IMR-90 (cell line): ENCODE measurements around the gene PRKCH. TPM values are rescaled to one million over a fixed set of nuclear protein-coding genes. Genes with fewer than 3 reads are reported as not detected.

Experiments used
- ATAC-seq: fragments of 200-7000 bp; cut with Tn5 transposase; 2 replicates; pipeline ENCODE4 v1.9.1; 2020; ENCODE audit warnings: low read depth, mild to moderate bottlenecking, moderate library complexity
- BruUV-seq: library from RNA; stranded (reverse); fragments of 400-500 nt; replicated peaks from 2 replicates; lab custom pipeline; 2021; lab: Mats Ljungman, UMichigan
- CTCF ChIA-PET: fragments of 300-600 bp; formaldehyde crosslinking; extraction: SDS; loops from one replicate; lab custom pipeline; 2021; ENCODE audit warnings: antibody characterized with exemption; lab: Yijun Ruan, JAX
- POLR2A ChIA-PET: fragments of 300-600 bp; sonication (Branson Sonifier 250); formaldehyde crosslinking; loops from one replicate; lab custom pipeline; 2022; ENCODE audit warnings: antibody characterized with exemption; ENCODE audit not compliant: unreplicated experiment; lab: Charles Lee
- DNase-seq: peaks from one replicate; pipeline ENCODE4 v3.0.0; 2013
- H2AFZ ChIP-seq: replicated peaks from 2 replicates; pipeline ENCODE3; 2013; ENCODE audit warnings: low read length, mild to moderate bottlenecking; ENCODE audit not compliant: poor library complexity
- H2AK5ac ChIP-seq: 2 replicates; pipeline ENCODE4 v1.6.1; 2013; ENCODE audit warnings: low read depth, low read length, inconsistent platforms
- H2AK9ac ChIP-seq: replicated peaks from 2 replicates; pipeline ENCODE3; 2013; ENCODE audit warnings: mild to moderate bottlenecking, low read depth, low read length, moderate library complexity; ENCODE audit not compliant: poor library complexity
- H2BK120ac ChIP-seq: 2 replicates; pipeline ENCODE4 v1.6.1; 2013; ENCODE audit warnings: low read depth, low read length, inconsistent platforms
- H2BK15ac ChIP-seq: 3 replicates; pipeline ENCODE4 v1.6.1; 2013; ENCODE audit warnings: low read depth, low read length, inconsistent platforms
- H2BK20ac ChIP-seq: 2 replicates; pipeline ENCODE4 v1.6.1; 2013; ENCODE audit warnings: low read depth, mild to moderate bottlenecking, inconsistent platforms, low read length, moderate library complexity
- H2BK5ac ChIP-seq: 2 replicates; pipeline ENCODE4 v1.6.1; 2013; ENCODE audit warnings: mild to moderate bottlenecking, low read depth, low read length, inconsistent platforms; ENCODE audit not compliant: poor library complexity, severe bottlenecking
- H3K14ac ChIP-seq: replicated peaks from 2 replicates; pipeline ENCODE4 v1.6.1; 2013; ENCODE audit warnings: low read depth, low read length, inconsistent platforms
- H3K18ac ChIP-seq: 2 replicates; pipeline ENCODE4 v1.6.1; 2013; ENCODE audit warnings: low read depth, low read length, control low read depth
- H3K23ac ChIP-seq: 2 replicates; pipeline ENCODE4 v1.6.1; 2013; ENCODE audit warnings: low read depth, low read length, inconsistent platforms
- H3K27ac ChIP-seq: 2 replicates; pipeline ENCODE4 v1.5.1; 2013; ENCODE audit warnings: mild to moderate bottlenecking, control low read depth, low read length; ENCODE audit not compliant: insufficient read depth
- H3K27me3 ChIP-seq: 2 replicates; pipeline ENCODE4 v1.6.1; 2013; ENCODE audit warnings: low read length; ENCODE audit not compliant: control insufficient read depth, insufficient read depth
- H3K36me3 ChIP-seq: 2 replicates; pipeline ENCODE4 v1.6.1; 2013; ENCODE audit warnings: low read length, mixed read lengths; ENCODE audit not compliant: control insufficient read depth, insufficient read depth
- H3K4ac ChIP-seq: 2 replicates; pipeline ENCODE4 v1.6.1; 2013; ENCODE audit warnings: low read depth, low read length, inconsistent platforms
- H3K4me1 ChIP-seq: 2 replicates; pipeline ENCODE4 v1.6.1; 2013; ENCODE audit warnings: low read length, mixed read lengths; ENCODE audit not compliant: control insufficient read depth, insufficient read depth
- H3K4me2 ChIP-seq: 2 replicates; pipeline ENCODE4 v1.6.1; 2013; ENCODE audit warnings: low read depth, mild to moderate bottlenecking, control low read depth, low read length, moderate library complexity
- H3K4me3 ChIP-seq: 2 replicates; pipeline ENCODE4 v1.5.1; 2013; ENCODE audit warnings: low read depth, mild to moderate bottlenecking, control low read depth, low read length, moderate library complexity; ENCODE audit not compliant: insufficient read depth
- H3K56ac ChIP-seq: 2 replicates; pipeline ENCODE4 v1.6.1; 2013; ENCODE audit warnings: low read length, inconsistent platforms; ENCODE audit not compliant: insufficient read depth; ENCODE audit errors: extremely low read depth
- H3K79me1 ChIP-seq, 2 experiments: 2 replicates each; pipeline ENCODE4 v1.6.1; 2013; ENCODE audit warnings: low read length in 2 of 2, inconsistent platforms in 1 of 2, low read depth in 1 of 2
- H3K9ac ChIP-seq: 2 replicates; pipeline ENCODE4 v1.6.1; 2013; ENCODE audit warnings: low read depth, low read length, control low read depth
- H3K9me1 ChIP-seq: 2 replicates; pipeline ENCODE4 v1.6.1; 2013; ENCODE audit warnings: low read length, inconsistent platforms; ENCODE audit not compliant: insufficient read depth
- H3K9me3 ChIP-seq: 2 replicates; pipeline ENCODE4 v1.6.1; 2013; ENCODE audit warnings: low read length; ENCODE audit not compliant: control insufficient read depth, insufficient read depth
- H4K20me1 ChIP-seq: 2 replicates; pipeline ENCODE4 v1.6.1; 2013; ENCODE audit warnings: low read length, inconsistent platforms; ENCODE audit not compliant: insufficient read depth
- H4K5ac ChIP-seq: 2 replicates; pipeline ENCODE4 v1.6.1; 2013; ENCODE audit warnings: mild to moderate bottlenecking, low read depth, low read length, control low read depth
- H4K8ac ChIP-seq, 2 experiments: 2 replicates each; pipeline ENCODE4 v1.6.1; 2013; ENCODE audit warnings: low read depth in 2 of 2, low read length in 2 of 2, control low read depth in 1 of 2, inconsistent platforms in 1 of 2
- H4K91ac ChIP-seq: 2 replicates; pipeline ENCODE4 v1.6.1; 2013; ENCODE audit warnings: low read depth, low read length, inconsistent platforms; ENCODE audit not compliant: insufficient read depth
- BHLHE40 ChIP-seq: fragments of 150-350 bp; IDR thresholded peaks from 2 replicates; pipeline ENCODE4 v1.6.1; 2016; ENCODE audit warnings: mild to moderate bottlenecking, low read depth, low read length
- CEBPB ChIP-seq: IDR thresholded peaks from 2 replicates; pipeline ENCODE4 v1.6.1; 2012; ENCODE audit warnings: low read depth, low read length, improper control_type of control experiment
- CHD1 ChIP-seq: IDR thresholded peaks from 2 replicates; pipeline ENCODE4 v1.6.1; 2012; ENCODE audit warnings: low read depth, low read length, improper control_type of control experiment
- FOS ChIP-seq: fragments of 150-350 bp; IDR thresholded peaks from 2 replicates; pipeline ENCODE4 v1.6.1; 2016; ENCODE audit warnings: low read depth, low read length
- MAFK ChIP-seq: IDR thresholded peaks from 2 replicates; pipeline ENCODE4 v1.6.1; 2012; ENCODE audit warnings: low read depth, low read length, improper control_type of control experiment
- MAZ ChIP-seq: IDR thresholded peaks from 2 replicates; pipeline ENCODE4 v1.6.1; 2012; ENCODE audit warnings: low read depth, mild to moderate bottlenecking, low read length, improper control_type of control experiment, moderate library complexity, borderline replicate concordance
- MXI1 ChIP-seq: IDR thresholded peaks from 2 replicates; pipeline ENCODE4 v1.6.1; 2012; ENCODE audit warnings: low read depth, mild to moderate bottlenecking, low read length, moderate library complexity, borderline replicate concordance
- NFE2L2 ChIP-seq: fragments of 150-350 bp; IDR thresholded peaks from 2 replicates; pipeline ENCODE4 v1.6.1; 2016; ENCODE audit warnings: low read depth, mild to moderate bottlenecking, low read length
- POLR2A ChIP-seq: IDR thresholded peaks from 2 replicates; pipeline ENCODE4 v1.6.1; 2012; ENCODE audit warnings: mild to moderate bottlenecking, low read depth, low read length
- RAD21 ChIP-seq: IDR thresholded peaks from 2 replicates; pipeline ENCODE4 v1.6.1; 2012; ENCODE audit warnings: low read length, improper control_type of control experiment
- RCOR1 ChIP-seq: IDR thresholded peaks from 2 replicates; pipeline ENCODE4 v1.6.1; 2012; ENCODE audit warnings: mild to moderate bottlenecking, low read length, improper control_type of control experiment; ENCODE audit not compliant: insufficient replicate concordance
- RFX5 ChIP-seq: IDR thresholded peaks from 2 replicates; pipeline ENCODE4 v1.8.0; 2012; ENCODE audit warnings: low read depth, mild to moderate bottlenecking, low read length, moderate library complexity
- USF2 ChIP-seq: fragments of 150-350 bp; IDR thresholded peaks from 2 replicates; pipeline ENCODE4 v1.6.1; 2017; ENCODE audit warnings: mild to moderate bottlenecking, antibody characterized with exemption, low read length, low read depth
- WGBS, 2 experiments: methylation state at CpG; one replicate each; pipeline versions ENCODE4 v1.1.5 to v1.1.7; 2013; ENCODE audit warnings: missing lambda C conversion rate in 2 of 2; ENCODE audit not compliant: insufficient read length in 1 of 2; ENCODE audit errors: extremely low coverage in 2 of 2; 5-methylcytosine and 5-hydroxymethylcytosine counted together
- dilution Hi-C: fragments of 300-500 bp; cut with HindIII; formaldehyde crosslinking; loops from one replicate; pipeline ENCODE4 v1.14.3; 2018; ENCODE audit warnings: low sequenced_read_pairs; ENCODE audit not compliant: unreplicated experiment
- in situ Hi-C: fragments of 300-500 bp; cut with MboI; formaldehyde crosslinking; loops from 3 replicates; pipeline ENCODE4 v1.14.3; 2019; ENCODE audit warnings: low sequenced_read_pairs, inconsistent platforms, mixed read lengths
- intact Hi-C: fragments of 100-400 bp; cut with micrococcal nuclease; formaldehyde crosslinking; loops from 2 replicates; pipeline ENCODE4 v1.10.0; 2022
- polyA plus RNA-seq, 3 experiments: library from polyadenylated mRNA; depleted of rRNA; stranded (reverse); fragments of >200 nt; gene quantifications; 2 replicates each; pipeline ENCODE4 v1.2.3, GENCODE V29; 2012; ENCODE audit warnings: low replicate concordance in 1 of 3
- total RNA-seq: library from RNA; depleted of rRNA; stranded (reverse); fragments of >200 nt; gene quantifications from 2 replicates; pipeline ENCODE4 v1.2.3, GENCODE V29; 2012
- TF ChIP-seq, protein P1 (sequence below): conservative IDR thresholded peaks from 2 replicates; pipeline ENCODE4 v1.5.1; 2012; ENCODE audit warnings: mild to moderate bottlenecking, low read depth, low read length, improper control_type of control experiment
- TF ChIP-seq, protein P2 (sequence below): fragments of 150-350 bp; IDR thresholded peaks from 2 replicates; pipeline ENCODE4 v1.6.1; 2016; ENCODE audit warnings: low read depth, mild to moderate bottlenecking, low read length, moderate library complexity, borderline replicate concordance

The PRKCH gene
- total and polyA plus RNA-seq, 2 of the 4 experiments (the other 2 are of a cell fraction), result 1.6 to 2.3 TPM

- H3K4me3 ChIP-seq, result no peak overlapping the region
- no peak for DNase-seq
- no peak for ATAC-seq
- in situ Hi-C loops (no loop called here), intact Hi-C loops (no loop called here), dilution Hi-C loops (no loop called here)
- TF ChIP-seq RFX5, result no peak
- no peak for TF ChIP-seq USF2
- TF ChIP-seq CEBPB, result no peak
- TF ChIP-seq BHLHE40, result no peak
- no peak for TF ChIP-seq MAZ
- no peak for TF ChIP-seq FOS
- no peak for TF ChIP-seq RCOR1
- TF ChIP-seq POLR2A, result no peak
- TF ChIP-seq, protein P1, sequence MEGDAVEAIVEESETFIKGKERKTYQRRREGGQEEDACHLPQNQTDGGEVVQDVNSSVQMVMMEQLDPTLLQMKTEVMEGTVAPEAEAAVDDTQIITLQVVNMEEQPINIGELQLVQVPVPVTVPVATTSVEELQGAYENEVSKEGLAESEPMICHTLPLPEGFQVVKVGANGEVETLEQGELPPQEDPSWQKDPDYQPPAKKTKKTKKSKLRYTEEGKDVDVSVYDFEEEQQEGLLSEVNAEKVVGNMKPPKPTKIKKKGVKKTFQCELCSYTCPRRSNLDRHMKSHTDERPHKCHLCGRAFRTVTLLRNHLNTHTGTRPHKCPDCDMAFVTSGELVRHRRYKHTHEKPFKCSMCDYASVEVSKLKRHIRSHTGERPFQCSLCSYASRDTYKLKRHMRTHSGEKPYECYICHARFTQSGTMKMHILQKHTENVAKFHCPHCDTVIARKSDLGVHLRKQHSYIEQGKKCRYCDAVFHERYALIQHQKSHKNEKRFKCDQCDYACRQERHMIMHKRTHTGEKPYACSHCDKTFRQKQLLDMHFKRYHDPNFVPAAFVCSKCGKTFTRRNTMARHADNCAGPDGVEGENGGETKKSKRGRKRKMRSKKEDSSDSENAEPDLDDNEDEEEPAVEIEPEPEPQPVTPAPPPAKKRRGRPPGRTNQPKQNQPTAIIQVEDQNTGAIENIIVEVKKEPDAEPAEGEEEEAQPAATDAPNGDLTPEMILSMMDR, result no peak
- no peak for TF ChIP-seq MAFK
- no peak for TF ChIP-seq CHD1
- TF ChIP-seq, protein P2, sequence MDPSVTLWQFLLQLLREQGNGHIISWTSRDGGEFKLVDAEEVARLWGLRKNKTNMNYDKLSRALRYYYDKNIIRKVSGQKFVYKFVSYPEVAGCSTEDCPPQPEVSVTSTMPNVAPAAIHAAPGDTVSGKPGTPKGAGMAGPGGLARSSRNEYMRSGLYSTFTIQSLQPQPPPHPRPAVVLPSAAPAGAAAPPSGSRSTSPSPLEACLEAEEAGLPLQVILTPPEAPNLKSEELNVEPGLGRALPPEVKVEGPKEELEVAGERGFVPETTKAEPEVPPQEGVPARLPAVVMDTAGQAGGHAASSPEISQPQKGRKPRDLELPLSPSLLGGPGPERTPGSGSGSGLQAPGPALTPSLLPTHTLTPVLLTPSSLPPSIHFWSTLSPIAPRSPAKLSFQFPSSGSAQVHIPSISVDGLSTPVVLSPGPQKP, result no peak
- no peak for TF ChIP-seq NFE2L2
- no peak for TF ChIP-seq MXI1
- TF ChIP-seq RAD21, result no peak
- peak overlapping the region; percentile 87 for H2BK5ac ChIP-seq
- ChIA-PET CTCF (no interaction called here), POLR2A (no interaction called here)
- peaks cover 17% of the 10 kb centered on the region for H3K4me1 ChIP-seq
- H2AK5ac ChIP-seq, result peak overlapping the region; percentile 93
- peak overlapping the region; percentile 87 for H3K4ac ChIP-seq
- H3K27ac ChIP-seq, result peak overlapping the region; percentile 68; the same call in 1 of the 2 replicates
- peak overlapping the region; percentile 59 for H3K18ac ChIP-seq
- peak overlapping the region; percentile 61; the same call in 1 of the 2 replicates for H3K23ac ChIP-seq
- peak overlapping the region; percentile 48 for H2AFZ ChIP-seq
- peak overlapping the region; percentile 90 for H3K14ac ChIP-seq
- 0 out of 2 replicates have a peak overlapping the region, but pooled peaks have one; percentile 21 for H3K4me2 ChIP-seq
- peaks cover 14% of the 10 kb centered on the region for H3K9me1 ChIP-seq
- 0 out of 2 replicates have a peak overlapping the region, but pooled peaks have one; percentile 2 for H3K56ac ChIP-seq
- no peaks in the 10 kb centered on the region for H3K36me3 ChIP-seq
- peak overlapping the region; percentile 94 for H2BK120ac ChIP-seq
- no peaks in the 10 kb centered on the region for H3K9me3 ChIP-seq
- peak overlapping the region; percentile 83 for H4K5ac ChIP-seq
- BruUV-seq, result no TSS peak
- no peak overlapping the region for H3K9ac ChIP-seq
- H4K20me1 ChIP-seq, result no peaks in the 10 kb centered on the region
- peaks cover 5 to 8% of the 10 kb centered on the region in 2 experiments; a peak in 2 of 4 replicates for H3K79me1 ChIP-seq
- peak overlapping the region; percentile 30 to 84 for H4K8ac ChIP-seq
- H2AK9ac ChIP-seq, result no peak overlapping the region
- peak overlapping the region; percentile 81 for H4K91ac ChIP-seq
- no peaks in the 10 kb centered on the region for H3K27me3 ChIP-seq
- WGBS, 2 experiments, result 80% methylated on average over 2 of the region's 3 CpGs; no CpG with 5 or more reads in 1 of the 2 experiments
- peak overlapping the region; percentile 97 for H2BK20ac ChIP-seq
- peak overlapping the region; percentile 93; the same call in 2 of the 3 replicates for H2BK15ac ChIP-seq
These were observed 171.1 kb downstream of the PRKCH start for GRCh38 chr14:61492474-61492873.
